Vagina (tissue), 2 donors: ENCODE measurements around the gene SNTN.

Experiments used
- CTCF ChIP-seq, 3 experiments: fragments of 450-650 bp in 2 of 3; fragments of 200-600 bp in 1 of 3; sonication (generic) in 1 of 3; IDR thresholded peaks; one replicate each; pipeline ENCODE4 v1.5.1; 2017 to 2019; ENCODE audit warnings: antibody characterized with exemption in 3 of 3, mild to moderate bottlenecking in 2 of 3, moderate library complexity in 2 of 3
- POLR2A ChIP-seq, 2 donors: fragments of 450-650 bp; IDR thresholded peaks; one replicate each; pipeline ENCODE4 v1.6.1; 2017; ENCODE audit warnings: antibody characterized with exemption in 2 of 2, mild to moderate bottlenecking in 2 of 2, moderate library complexity in 2 of 2
- POLR2AphosphoS5 ChIP-seq, 2 donors: sonication (generic); formaldehyde crosslinking; IDR thresholded peaks; one replicate each; pipeline ENCODE4 v1.9.0; 2017; ENCODE audit warnings: antibody characterized with exemption in 2 of 2, mild to moderate bottlenecking in 2 of 2, low read depth in 1 of 2; ENCODE audit not compliant: insufficient read depth in 1 of 2

- TF ChIP-seq CTCF (IDR thresholded peaks at IDR 0.05): no peak
- no peak for TF ChIP-seq POLR2A (IDR thresholded peaks at IDR 0.05)
- no peak for TF ChIP-seq POLR2AphosphoS5 (IDR thresholded peaks at IDR 0.05; ENCODE audit: insufficient read depth in 1 of 2, low read depth in 1 of 2)
Observed at GRCh38 chr3:63707731-63708130, 55.3 kb downstream of the SNTN start.
